Common myeloid progenitor, CD34-positive (primary cell): ENCODE results near the gene ETS2.
"Not testable (repeated sequence)": the region's sequence is repeated elsewhere in the genome, so short reads cannot be mapped to it uniquely, and the experiment has no call there.

Source experiments
- CTCF ChIA-PET: fragments of 350-600 bp; sonication (Branson Sonifier 250); formaldehyde crosslinking; loops from one replicate; lab custom pipeline; 2021; ENCODE audit warnings: antibody characterized with exemption; lab: Charles Lee
- POLR2A ChIA-PET: fragments of 350-600 bp; sonication (Branson Sonifier 250); formaldehyde crosslinking; loops from one replicate; lab custom pipeline; 2021; ENCODE audit warnings: antibody characterized with exemption; lab: Charles Lee
- DNase-seq, 3 donors: peaks; one replicate each; pipeline versions ENCODE4 v3.0.0 to v3.0.0-alpha.2; 2013
- H3K27ac ChIP-seq, 2 experiments: 1 replicate in 1 of 2; 2 replicates in 1 of 2; pipeline ENCODE4 v1.7.0; 2013; ENCODE audit warnings: inconsistent platforms in 2 of 2, low read length in 2 of 2, mild to moderate bottlenecking in 2 of 2, low read depth in 1 of 2, moderate library complexity in 1 of 2; ENCODE audit not compliant: severe bottlenecking in 2 of 2, insufficient read depth in 1 of 2, poor library complexity in 1 of 2
- H3K27me3 ChIP-seq, 5 experiments: replicated peaks in 2 of 5; 1 replicate in 3 of 5; 2 replicates in 2 of 5; pipeline versions ENCODE4 v1.6.1 to v1.7.0; 2013; ENCODE audit warnings: low read length in 4 of 5, mild to moderate bottlenecking in 2 of 5, moderate library complexity in 2 of 5, inconsistent platforms in 1 of 5; ENCODE audit not compliant: insufficient read depth in 5 of 5, control insufficient read depth in 4 of 5
- H3K36me3 ChIP-seq, 4 experiments: 1 replicate in 2 of 4; 2 replicates in 2 of 4; pipeline versions ENCODE4 v1.6.1 to v1.7.0; 2013; ENCODE audit warnings: low read length in 3 of 4, control low read depth in 1 of 4, mild to moderate bottlenecking in 1 of 4; ENCODE audit not compliant: control insufficient read depth in 4 of 4, insufficient read depth in 4 of 4
- H3K4me1 ChIP-seq, 4 experiments: 1 replicate in 3 of 4; 2 replicates in 1 of 4; pipeline versions ENCODE4 v1.6.1 to v1.7.1; 2013; ENCODE audit warnings: low read length in 3 of 4, mild to moderate bottlenecking in 3 of 4, control low read depth in 1 of 4, inconsistent platforms in 1 of 4, moderate library complexity in 1 of 4; ENCODE audit not compliant: control insufficient read depth in 4 of 4, insufficient read depth in 4 of 4; ENCODE audit errors: control extremely low read depth in 1 of 4
- H3K4me3 ChIP-seq, 7 experiments: 1 replicate in 4 of 7; 2 replicates in 3 of 7; pipeline versions ENCODE4 v1.5.1 to v1.7.0; 2013; ENCODE audit warnings: mild to moderate bottlenecking in 7 of 7, low read length in 6 of 7, moderate library complexity in 6 of 7, inconsistent platforms in 2 of 7, low read depth in 2 of 7, control low read depth in 1 of 7; ENCODE audit not compliant: insufficient read depth in 4 of 7, control insufficient read depth in 1 of 7; ENCODE audit errors: extremely low read depth in 1 of 7
- H3K9me3 ChIP-seq, 5 experiments: 1 replicate in 4 of 5; 2 replicates in 1 of 5; pipeline versions ENCODE4 v1.6.1 to v1.7.1; 2013; ENCODE audit warnings: low read length in 4 of 5, mild to moderate bottlenecking in 2 of 5, inconsistent platforms in 1 of 5, low read depth in 1 of 5, moderate library complexity in 1 of 5; ENCODE audit not compliant: control insufficient read depth in 4 of 5, insufficient read depth in 2 of 5; ENCODE audit errors: control extremely low read depth in 1 of 5
- WGBS: methylation state at CpG from one replicate; pipeline ENCODE4 v1.1.5; 2013; ENCODE audit not compliant: insufficient coverage; 5-methylcytosine and 5-hydroxymethylcytosine counted together

Gene ETS2

GRCh38 chr21:38825269-38825668, 19.5 kb downstream of the ETS2 start:
- DNase-seq: no peak
- peaks cover 23 to 48% (median 42%) of the 10 kb centered on the region in 4 experiments for H3K36me3 ChIP-seq
- no peak overlapping the region for H3K27ac ChIP-seq
- H3K27me3 ChIP-seq: no peaks in the 10 kb centered on the region
- no peak overlapping the region for H3K4me3 ChIP-seq
- ChIA-PET POLR2A (interaction anchor here (1.2 kb wide), 1 partner anchor 163 kb away, joined by 3 read pairs; no protein-coding TSS in a partner anchor), CTCF (no interaction called here)
- peaks cover 0 to 31% (median 12%) of the 10 kb centered on the region in 4 experiments for H3K4me1 ChIP-seq
- H3K9me3 ChIP-seq: peaks cover 0 to 12% (median 3%) of the 10 kb centered on the region in 5 experiments
- WGBS: no CpG with 5 or more reads among the region's 4 CpGs

- whole genome bisulfite sequencing: no CpG with 5 or more reads among the region's 2 CpGs
- H3K9me3 ChIP-seq: peaks cover 0 to 12% (median 3%) of the 10 kb centered on the region in 5 experiments
Measured at GRCh38 chr21:38825921-38826320, 20.2 kb downstream of the ETS2 start.

GRCh38 chr21:38828111-38828510, 22.4 kb downstream of the ETS2 start:
- H3K27ac ChIP-seq, DNase-seq, CTCF ChIA-PET, H3K4me3 ChIP-seq, POLR2A ChIA-PET, H3K27me3 ChIP-seq: not testable (repeated sequence)
- Histone ChIP-seq H3K4me1 (peaks cover 3 to 32% (median 19%) of the 10 kb centered on the region in 4 experiments), H3K36me3 (peaks cover 6 to 19% (median 14%) of the 10 kb centered on the region in 4 experiments), H3K9me3 (peaks cover 0 to 12% (median 3%) of the 10 kb centered on the region in 5 experiments)
- 100% methylated on average over 2 of the region's 7 CpGs for WGBS

More at GRCh38 chr21:38825921-38826320, 20.2 kb downstream of the ETS2 start:
- POLR2A ChIA-PET: no interaction called here
- CTCF ChIA-PET: no interaction called here
- DNase-seq: no peak
- H3K4me1 ChIP-seq: peaks cover 0 to 36% (median 15%) of the 10 kb centered on the region in 4 experiments
- H3K4me3 ChIP-seq: no peak overlapping the region
- no peaks in the 10 kb centered on the region for H3K27me3 ChIP-seq
- H3K36me3 ChIP-seq: peaks cover 23 to 41% (median 35%) of the 10 kb centered on the region in 4 experiments
- no peak overlapping the region for H3K27ac ChIP-seq

- H3K27ac ChIP-seq: peak overlapping the region in 1 of 2 experiments; percentile 69
Measured at GRCh38 chr21:38830671-38831525, 25.2 kb downstream of the ETS2 start.

GRCh38 chr21:38831526-38832467, 26.1 kb downstream of the ETS2 start:
- WGBS: 53% methylated on average over 5 of the region's 7 CpGs
- H3K36me3 ChIP-seq: no peaks in the 10 kb centered on the region
- peaks cover 0 to 6% (median 3%) of the 10 kb centered on the region in 5 experiments for H3K9me3 ChIP-seq
- peak overlapping the region in 1 of 2 experiments; percentile 69 for H3K27ac ChIP-seq
- H3K4me3 ChIP-seq: no peak overlapping the region
- H3K27me3 ChIP-seq: no peaks in the 10 kb centered on the region
- POLR2A ChIA-PET: interaction anchor here (1.3 kb wide), 1 partner anchor 154 kb away, joined by 3 read pairs; no protein-coding TSS in a partner anchor
- H3K4me1 ChIP-seq: peaks cover 3 to 24% (median 13%) of the 10 kb centered on the region in 4 experiments
- DNase-seq: peak; percentile 95 to 99 (median 99)
- CTCF ChIA-PET: interaction anchor here (0.8 to 2.0 kb wide), 15 partner anchors 10 to 274 kb away, joined by 3 to 9 read pairs (median 4); no protein-coding TSS in a partner anchor

More at GRCh38 chr21:38830671-38831525, 25.2 kb downstream of the ETS2 start:
- peak overlapping the region in 2 of 7 experiments; percentile 16 to 33 for H3K4me3 ChIP-seq
- no peak for DNase-seq
- H3K27me3 ChIP-seq: no peaks in the 10 kb centered on the region
- peaks cover 0 to 12% (median 3%) of the 10 kb centered on the region in 5 experiments for H3K9me3 ChIP-seq
- peaks cover 3 to 24% (median 13%) of the 10 kb centered on the region in 4 experiments for H3K4me1 ChIP-seq
- H3K36me3 ChIP-seq: no peaks in the 10 kb centered on the region
- ChIA-PET POLR2A (interaction anchor here (0.8 to 1.3 kb wide), 2 partner anchors 31 to 155 kb away, joined by 3 read pairs; no protein-coding TSS in a partner anchor), CTCF (interaction anchor here (0.8 to 2.0 kb wide), 4 partner anchors 23 to 162 kb away, joined by 3 to 9 read pairs (median 4); no protein-coding TSS in a partner anchor)
- 80% methylated on average over 1 of the region's 2 CpGs for WGBS

- H3K27me3 ChIP-seq: no peaks in the 10 kb centered on the region
- CTCF ChIA-PET: interaction anchor here (0.9 to 2.0 kb wide), 12 partner anchors 10 to 273 kb away, joined by 3 to 9 read pairs (median 4); no protein-coding TSS in a partner anchor
- H3K27ac ChIP-seq: no peak overlapping the region
- POLR2A ChIA-PET: no interaction called here
- H3K4me1 ChIP-seq: peaks cover 3 to 24% (median 13%) of the 10 kb centered on the region in 4 experiments
- H3K9me3 ChIP-seq: peaks cover 0 to 2% (median 0%) of the 10 kb centered on the region in 5 experiments
- no peaks in the 10 kb centered on the region for H3K36me3 ChIP-seq
- DNase-seq: no peak
- no peak overlapping the region for H3K4me3 ChIP-seq
- 100% methylated on average over 3 of the region's 3 CpGs for WGBS
Measured at GRCh38 chr21:38832664-38833063, 26.9 kb downstream of the ETS2 start.
